Esophagus squamous epithelium (tissue), 5 donors: Measurements from ENCODE around the gene GJB4. TPM values are rescaled to one million over a fixed set of nuclear protein-coding genes. Genes with fewer than 3 reads are reported as not detected.

Experiments
- DNase-seq: peaks from one replicate; lab custom pipeline; 2025; lab: John Stamatoyannopoulos, UW
- H3K27ac ChIP-seq, 4 donors: fragments of 200-600 bp; sonication (generic); one replicate each; pipeline ENCODE4 v1.5.1; 2016 to 2019; ENCODE audit warnings: mild to moderate bottlenecking in 1 of 4
- H3K27me3 ChIP-seq, 4 donors: fragments of 200-600 bp; sonication (generic); 1 replicate in 3 of 4; 2 replicates in 1 of 4; pipeline versions ENCODE4 v1.5.1 to v1.6.0; 2017 to 2021; ENCODE audit warnings: antibody characterized with exemption in 1 of 4
- H3K36me3 ChIP-seq, 3 donors: fragments of 200-600 bp; sonication (generic); one replicate each; pipeline ENCODE4 v1.5.1; 2016 to 2019
- H3K4me1 ChIP-seq, 3 donors: fragments of 200-600 bp; sonication (generic); one replicate each; pipeline ENCODE4 v1.5.1; 2017 to 2019
- H3K4me3 ChIP-seq, 4 donors: fragments of 200-600 bp; sonication (generic); 1 replicate in 3 of 4; 2 replicates in 1 of 4; pipeline ENCODE4 v1.5.1; 2016 to 2019; ENCODE audit warnings: mild to moderate bottlenecking in 2 of 4, moderate library complexity in 1 of 4
- H3K9me3 ChIP-seq, 3 donors: fragments of 200-600 bp; sonication (generic); one replicate each; pipeline ENCODE4 v1.5.1; 2016 to 2019
- POLR2A ChIP-seq, 4 donors: fragments of 450-650 bp; IDR thresholded peaks; one replicate each; pipeline ENCODE4 v1.6.1; 2017; ENCODE audit warnings: antibody characterized with exemption in 4 of 4, mild to moderate bottlenecking in 4 of 4, moderate library complexity in 3 of 4
- WGBS, 2 donors: methylation state at CpG; one replicate each; pipeline ENCODE4 v1.1.5; 2018; 5-methylcytosine and 5-hydroxymethylcytosine counted together
- intact Hi-C: fragments of 100-400 bp; cut with DNase I; formaldehyde crosslinking; loops from one replicate; pipeline ENCODE4 v1.15.0; 2022
- total RNA-seq, 4 donors: library from RNA; depleted of rRNA; stranded (reverse); fragments of >200 nt; gene quantifications; one replicate each; pipeline ENCODE4 v1.1.0, GENCODE V29; 2016
- TF ChIP-seq, protein P1 (sequence below), 6 experiments: fragments of 450-650 bp in 4 of 6; fragments of 200-600 bp in 2 of 6; sonication (generic) in 2 of 6; IDR thresholded peaks; one replicate each; pipeline ENCODE4 v1.5.1; 2016 to 2019; ENCODE audit warnings: antibody characterized with exemption in 6 of 6, mild to moderate bottlenecking in 4 of 6, moderate library complexity in 4 of 6
- donor health status: DM: yes; HTN: yes; CAD: no.

The GJB4 gene
- total RNA-seq, 4 donors from 2014 or later, result 1.3 to 6.7 (median 2.2) TPM

DNA sequence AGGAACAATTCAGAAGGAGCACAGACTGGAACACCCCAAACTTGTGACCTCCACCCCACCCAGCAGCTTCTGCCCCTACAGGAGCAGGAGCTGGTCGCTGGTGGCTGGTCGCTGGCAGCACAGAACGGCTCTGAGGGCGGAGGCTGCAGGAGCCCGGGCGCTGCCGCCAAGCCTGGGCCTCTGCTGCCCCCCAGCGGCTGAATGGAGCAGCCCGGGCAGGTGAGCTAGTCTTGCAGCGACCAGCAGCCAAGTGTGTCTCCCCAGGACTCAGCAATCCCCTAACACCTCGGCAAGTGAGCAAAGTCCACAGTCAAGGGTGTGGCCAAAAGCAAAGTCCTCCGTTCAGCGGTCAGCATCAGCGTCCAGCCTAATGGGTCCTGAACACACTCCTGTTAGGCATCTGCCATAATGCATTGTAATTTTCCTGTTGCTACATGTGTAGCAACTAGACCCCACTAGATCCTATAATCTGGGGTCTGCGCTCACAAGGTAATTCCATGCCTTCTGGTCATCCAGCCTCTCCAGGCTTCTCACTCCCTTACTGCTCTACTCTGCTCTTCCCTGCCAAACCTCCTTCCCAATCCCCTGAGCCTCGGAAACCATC is 16.8 kb upstream of the GJB4 start:
- 16 to 18% methylated on average over 10 to 11 of the region's 16 CpGs for WGBS, 2 donors
- Histone ChIP-seq H3K4me1 (peaks cover 0 to 10% (median 0%) of the 10 kb centered on the region in 3 donors), H3K27me3 (peaks cover 0 to 14% (median 0%) of the 10 kb centered on the region in 4 donors), H3K9me3 (no peaks in the 10 kb centered on the region), H3K36me3 (no peaks in the 10 kb centered on the region), H3K4me3 (no peak overlapping the region), H3K27ac (no peak overlapping the region)
- no peak for DNase-seq
- intact Hi-C loops, result no loop called here
- TF ChIP-seq, protein P1, sequence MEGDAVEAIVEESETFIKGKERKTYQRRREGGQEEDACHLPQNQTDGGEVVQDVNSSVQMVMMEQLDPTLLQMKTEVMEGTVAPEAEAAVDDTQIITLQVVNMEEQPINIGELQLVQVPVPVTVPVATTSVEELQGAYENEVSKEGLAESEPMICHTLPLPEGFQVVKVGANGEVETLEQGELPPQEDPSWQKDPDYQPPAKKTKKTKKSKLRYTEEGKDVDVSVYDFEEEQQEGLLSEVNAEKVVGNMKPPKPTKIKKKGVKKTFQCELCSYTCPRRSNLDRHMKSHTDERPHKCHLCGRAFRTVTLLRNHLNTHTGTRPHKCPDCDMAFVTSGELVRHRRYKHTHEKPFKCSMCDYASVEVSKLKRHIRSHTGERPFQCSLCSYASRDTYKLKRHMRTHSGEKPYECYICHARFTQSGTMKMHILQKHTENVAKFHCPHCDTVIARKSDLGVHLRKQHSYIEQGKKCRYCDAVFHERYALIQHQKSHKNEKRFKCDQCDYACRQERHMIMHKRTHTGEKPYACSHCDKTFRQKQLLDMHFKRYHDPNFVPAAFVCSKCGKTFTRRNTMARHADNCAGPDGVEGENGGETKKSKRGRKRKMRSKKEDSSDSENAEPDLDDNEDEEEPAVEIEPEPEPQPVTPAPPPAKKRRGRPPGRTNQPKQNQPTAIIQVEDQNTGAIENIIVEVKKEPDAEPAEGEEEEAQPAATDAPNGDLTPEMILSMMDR (IDR thresholded peaks at IDR 0.05), result peak; percentile 69 to 95 (median 87)
- no peak for TF ChIP-seq POLR2A (IDR thresholded peaks at IDR 0.05)

DNA sequence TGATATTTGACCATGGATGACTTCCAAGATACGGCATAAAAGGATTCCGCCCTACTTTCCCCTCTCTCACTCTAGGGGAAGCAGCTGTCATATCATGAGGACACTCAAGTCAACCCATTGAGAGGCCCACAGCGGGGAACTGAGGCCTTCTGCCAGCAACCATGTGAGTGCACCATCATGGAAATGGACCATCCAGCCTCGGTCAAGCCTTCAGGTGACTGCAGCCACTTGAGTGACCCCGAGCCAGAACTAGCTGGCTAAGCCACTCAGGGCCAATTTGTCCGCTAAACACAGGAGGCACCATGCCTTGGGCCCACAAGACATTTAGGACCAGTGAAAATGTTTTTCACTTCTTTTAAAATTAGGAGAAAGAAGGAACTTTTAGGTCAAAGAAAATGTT is 15.8 kb upstream of the GJB4 start:
- Histone ChIP-seq H3K4me1 (peaks cover 0 to 10% (median 0%) of the 10 kb centered on the region in 3 donors), H3K4me3 (no peak overlapping the region), H3K27me3 (peaks cover 0 to 15% (median 0%) of the 10 kb centered on the region in 4 donors), H3K9me3 (no peaks in the 10 kb centered on the region), H3K36me3 (no peaks in the 10 kb centered on the region), H3K27ac (no peak overlapping the region)
- TF ChIP-seq POLR2A (IDR thresholded peaks at IDR 0.05), result no peak
- TF ChIP-seq, protein P1 (IDR thresholded peaks at IDR 0.05), result no peak
- intact Hi-C loops, result no loop called here
- DNase-seq, result no peak
- WGBS, 2 donors, result 81 to 94% methylated on average over 6 of the region's 6 CpGs

DNA sequence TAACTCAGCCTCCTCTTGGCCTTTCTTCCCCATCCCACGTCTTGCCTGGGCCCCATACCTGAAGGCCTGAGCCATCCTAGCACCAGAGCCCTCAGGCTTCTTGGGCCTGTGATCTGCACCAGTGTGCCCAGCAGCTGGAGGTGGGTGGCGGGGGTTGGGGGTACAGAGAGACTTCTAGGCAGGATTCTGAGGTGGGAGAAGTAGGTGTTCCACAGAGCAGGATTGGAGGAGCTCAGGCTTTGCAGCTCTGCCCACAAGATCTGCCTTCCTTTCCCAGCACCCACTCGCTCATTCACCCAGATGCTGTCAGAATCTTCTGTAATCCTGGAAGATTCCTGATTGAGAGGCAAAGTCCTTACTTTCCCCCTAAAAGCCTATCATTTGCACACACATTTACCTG is 14.7 kb upstream of the GJB4 start:
- DNase-seq, result no peak
- peaks cover 0 to 15% (median 0%) of the 10 kb centered on the region in 4 donors for H3K27me3 ChIP-seq
- peaks cover 0 to 10% (median 0%) of the 10 kb centered on the region in 3 donors for H3K4me1 ChIP-seq
- WGBS, 2 donors, result 73 to 80% methylated on average over 1 to 2 of the region's 3 CpGs
- TF ChIP-seq, protein P1 (IDR thresholded peaks at IDR 0.05), result no peak
- no peak for TF ChIP-seq POLR2A (IDR thresholded peaks at IDR 0.05)
- no peak overlapping the region for H3K4me3 ChIP-seq
- no peak overlapping the region for H3K27ac ChIP-seq
- H3K36me3 ChIP-seq, result no peaks in the 10 kb centered on the region
- intact Hi-C loops, result no loop called here
- H3K9me3 ChIP-seq, result no peaks in the 10 kb centered on the region

DNA sequence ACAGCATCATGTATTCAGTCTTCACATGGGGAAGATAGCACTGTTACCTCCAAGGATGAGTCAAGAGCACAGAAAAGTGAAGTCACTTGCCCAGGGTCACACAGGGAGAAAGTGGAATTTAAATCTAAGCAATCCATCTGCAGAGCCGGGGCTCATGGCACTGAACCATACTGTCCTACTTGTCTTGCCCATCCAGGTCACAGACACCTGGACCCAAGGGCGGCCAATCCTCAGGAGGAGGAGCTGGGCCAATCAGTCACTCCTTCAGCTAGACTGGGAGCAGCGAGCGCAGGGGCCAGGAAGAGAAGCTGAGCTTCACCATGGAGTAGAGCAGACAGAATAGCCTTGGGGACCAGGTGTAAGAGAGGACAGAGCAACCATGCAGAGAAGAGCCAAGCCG is 13.9 kb upstream of the GJB4 start:
- H3K27me3 ChIP-seq, result peaks cover 0 to 11% (median 0%) of the 10 kb centered on the region in 4 donors
- DNase-seq, result no peak
- intact Hi-C loops, result no loop called here

DNA sequence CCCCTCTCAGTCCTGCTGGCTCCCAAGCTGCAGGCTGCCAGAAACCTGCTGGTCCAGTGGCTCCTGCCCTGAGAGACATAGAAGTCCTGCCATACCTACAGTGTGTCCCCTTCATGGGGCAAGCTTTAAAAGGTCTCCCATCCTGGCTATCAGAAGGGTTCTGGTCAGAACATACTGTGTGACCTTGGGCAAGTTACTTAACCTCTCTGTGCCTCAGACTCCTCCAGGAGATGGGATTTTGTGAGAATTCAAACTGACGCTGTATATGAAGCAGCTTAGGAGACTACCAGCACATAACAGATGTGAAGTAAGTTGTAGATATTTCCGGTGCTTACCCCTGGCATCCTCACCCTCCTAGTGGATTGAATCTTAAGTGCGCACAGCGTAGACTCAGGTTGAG is 13.4 kb upstream of the GJB4 start:
- intact Hi-C loops, result no loop called here
- no peak for DNase-seq
- H3K4me3 ChIP-seq, result no peak overlapping the region
- H3K9me3 ChIP-seq, result no peaks in the 10 kb centered on the region
- no peak overlapping the region for H3K27ac ChIP-seq
- WGBS, 2 donors, result 92% methylated on average over 4 of the region's 4 CpGs; no CpG with 5 or more reads in 1 of the 2 donors
- H3K4me1 ChIP-seq, result peaks cover 0 to 4% (median 0%) of the 10 kb centered on the region in 3 donors
- no peaks in the 10 kb centered on the region for H3K36me3 ChIP-seq
- no peak for TF ChIP-seq POLR2A (IDR thresholded peaks at IDR 0.05)
- TF ChIP-seq, protein P1 (IDR thresholded peaks at IDR 0.05), result no peak
- H3K27me3 ChIP-seq, result peaks cover 0 to 11% (median 0%) of the 10 kb centered on the region in 4 donors

More for the DNA sequence above, 13.9 kb upstream of the GJB4 start:
- H3K27ac ChIP-seq, result no peak overlapping the region
- no peaks in the 10 kb centered on the region for H3K36me3 ChIP-seq
- 88 to 90% methylated on average over 1 to 2 of the region's 5 CpGs for WGBS, 2 donors
- H3K4me3 ChIP-seq, result no peak overlapping the region
- H3K9me3 ChIP-seq, result no peaks in the 10 kb centered on the region
- peaks cover 0 to 4% (median 0%) of the 10 kb centered on the region in 3 donors for H3K4me1 ChIP-seq
- no peak for TF ChIP-seq POLR2A (IDR thresholded peaks at IDR 0.05)
- TF ChIP-seq, protein P1 (IDR thresholded peaks at IDR 0.05), result no peak
